Aorta (tissue), 5 donors: ENCODE data around the gene RGS7. TPM values are rescaled to one million over a fixed set of nuclear protein-coding genes. Genes with fewer than 3 reads are reported as not detected.
"Not testable (repeated sequence)": the region's sequence is repeated elsewhere in the genome, so short reads cannot be mapped to it uniquely, and the experiment has no call there.

Experiments used
- ATAC-seq: fragments of 200-7000 bp; cut with Tn5 transposase; one replicate; pipeline ENCODE4 v1.9.1; 2022; ENCODE audit warnings: moderate library complexity; ENCODE audit not compliant: low FRiP score
- DNase-seq, 2 donors: peaks; one replicate each; pipeline ENCODE4 v3.0.0-alpha.2; 2020
- H3K27ac ChIP-seq, 2 donors: one replicate each; pipeline ENCODE4 v1.5.1; 2013; ENCODE audit warnings: low read length in 2 of 2, mild to moderate bottlenecking in 2 of 2, moderate library complexity in 2 of 2, control low read depth in 1 of 2, inconsistent platforms in 1 of 2, low read depth in 1 of 2
- H3K27me3 ChIP-seq, 2 donors: one replicate each; pipeline ENCODE4 v1.6.1; 2013; ENCODE audit warnings: control low read depth in 1 of 2, low read length in 1 of 2, mild to moderate bottlenecking in 1 of 2, moderate library complexity in 1 of 2; ENCODE audit not compliant: insufficient read depth in 2 of 2, control insufficient read depth in 1 of 2
- H3K36me3 ChIP-seq, 2 donors: one replicate each; pipeline ENCODE4 v1.6.1; 2013; ENCODE audit warnings: control low read depth in 1 of 2, low read length in 1 of 2, mild to moderate bottlenecking in 1 of 2; ENCODE audit not compliant: insufficient read depth in 2 of 2, control insufficient read depth in 1 of 2
- H3K4me1 ChIP-seq, 2 donors: one replicate each; pipeline ENCODE4 v1.6.1; 2013; ENCODE audit warnings: low read length in 2 of 2, control low read depth in 1 of 2, mild to moderate bottlenecking in 1 of 2, moderate library complexity in 1 of 2; ENCODE audit not compliant: insufficient read depth in 2 of 2, control insufficient read depth in 1 of 2
- H3K4me3 ChIP-seq, 2 donors: one replicate each; pipeline ENCODE4 v1.5.1; 2013; ENCODE audit warnings: low read length in 2 of 2, control low read depth in 1 of 2, mild to moderate bottlenecking in 1 of 2
- H3K9me3 ChIP-seq: one replicate; pipeline ENCODE4 v1.6.1; 2013; ENCODE audit warnings: mild to moderate bottlenecking, low read length; ENCODE audit not compliant: control insufficient read depth
- WGBS, 2 donors: extraction: QIAGEN DNeasy Blood & Tissue Kit; methylation state at CpG; one replicate each; pipeline ENCODE4 v1.1.7; 2013; 5-methylcytosine and 5-hydroxymethylcytosine counted together
- intact Hi-C, 2 donors: fragments of 100-400 bp; cut with DNase I; formaldehyde crosslinking; loops; one replicate each; pipeline versions ENCODE4 v1.14.2 to v1.15.0; 2022
- polyA plus RNA-seq, 2 donors: library from polyadenylated mRNA; stranded (reverse); fragments of 200-250 nt; gene quantifications; one replicate each; pipeline ENCODE4 v1.2.3, GENCODE V29; 2013
- total RNA-seq, 2 donors: library from RNA; stranded (reverse); fragmentation: NEBNext Ultra II Directional; extraction: Animal tissue kit (Norgen Biotek cat#: 25700); gene quantifications; one replicate each; pipeline ENCODE4 v1.2.1, GENCODE V29; 2021
- donor health status: healthy with polysubstance abuse.
- donor health status: Bipolar disorder and iron deficiency.
- donor health status: DM: no; HTN: no; CAD: no.
- donor health status: DM: no; HTN: no; CAD: no.
- donor health status: DM: yes; HTN: yes; CAD: no.

Gene RGS7
- total and polyA plus RNA-seq, 4 donors = not detected

DNA sequence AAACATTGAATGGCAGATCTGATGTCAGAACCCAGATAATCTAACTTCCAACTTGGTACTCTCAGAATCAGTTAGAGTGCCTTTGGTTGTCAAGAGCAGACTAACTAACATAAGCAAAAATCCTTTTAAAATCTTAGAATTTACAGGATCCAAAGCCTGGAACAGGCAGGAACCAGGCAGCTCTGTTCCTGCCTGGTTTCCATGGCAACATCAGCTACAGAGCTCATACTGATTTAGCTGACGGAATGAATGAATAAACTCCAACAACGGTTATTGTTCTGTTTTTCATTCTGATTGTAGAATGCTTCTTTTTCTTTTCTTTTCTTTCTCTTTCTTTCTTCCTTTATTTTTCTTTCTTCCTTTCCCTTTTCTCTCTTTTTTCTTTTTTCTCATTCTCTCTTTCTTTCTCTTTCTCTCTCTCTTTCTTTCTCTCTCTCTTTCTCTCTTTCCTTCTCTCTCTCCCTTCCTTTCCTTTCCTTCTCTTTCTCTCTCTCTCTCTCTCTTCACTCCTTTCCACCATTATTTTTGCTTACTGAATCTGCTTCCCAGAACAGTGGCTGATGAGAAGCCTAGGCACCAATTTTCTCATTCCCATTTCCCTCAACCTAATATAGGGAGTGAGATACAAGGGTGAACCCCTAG lies 121.6 kb downstream of the RGS7 start:
- Histone ChIP-seq H3K4me1 (no peaks in the 10 kb centered on the region), H3K4me3 (no peak overlapping the region), H3K27me3 (no peaks in the 10 kb centered on the region), H3K36me3 (no peaks in the 10 kb centered on the region), H3K27ac (no peak overlapping the region), H3K9me3 (no peaks in the 10 kb centered on the region)
- no peak for DNase-seq
- ATAC-seq = no peak
- intact Hi-C loops = no loop called here
- WGBS, 2 donors = 6 to 11% methylated on average over 2 of the region's 2 CpGs

DNA sequence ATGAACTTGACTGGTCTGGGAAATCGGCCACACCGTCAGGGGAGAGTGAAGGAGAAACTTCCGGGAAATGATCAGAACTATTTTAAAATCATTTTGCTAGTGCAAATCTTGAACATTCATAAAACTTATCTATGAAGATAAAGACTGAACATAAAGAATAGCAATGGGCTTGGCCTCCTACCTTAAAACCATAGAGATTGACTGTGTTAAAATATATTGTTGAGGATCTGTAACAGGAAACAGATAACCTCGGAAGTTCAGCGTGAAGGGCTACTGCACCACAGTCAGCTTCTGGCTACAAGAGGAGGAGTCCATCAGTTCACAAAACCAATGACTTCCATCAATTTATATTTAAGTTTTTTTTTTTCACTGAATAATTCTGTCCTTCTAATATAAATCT lies 127.3 kb downstream of the RGS7 start:
- Histone ChIP-seq H3K27ac (no peak overlapping the region), H3K4me3 (no peak overlapping the region), H3K9me3 (no peaks in the 10 kb centered on the region), H3K4me1 (no peaks in the 10 kb centered on the region), H3K36me3 (no peaks in the 10 kb centered on the region), H3K27me3 (no peaks in the 10 kb centered on the region)
- DNase-seq = no peak
- intact Hi-C loops = no loop called here
- WGBS, 2 donors = 31 to 32% methylated on average over 5 of the region's 5 CpGs
- ATAC-seq = no peak

DNA sequence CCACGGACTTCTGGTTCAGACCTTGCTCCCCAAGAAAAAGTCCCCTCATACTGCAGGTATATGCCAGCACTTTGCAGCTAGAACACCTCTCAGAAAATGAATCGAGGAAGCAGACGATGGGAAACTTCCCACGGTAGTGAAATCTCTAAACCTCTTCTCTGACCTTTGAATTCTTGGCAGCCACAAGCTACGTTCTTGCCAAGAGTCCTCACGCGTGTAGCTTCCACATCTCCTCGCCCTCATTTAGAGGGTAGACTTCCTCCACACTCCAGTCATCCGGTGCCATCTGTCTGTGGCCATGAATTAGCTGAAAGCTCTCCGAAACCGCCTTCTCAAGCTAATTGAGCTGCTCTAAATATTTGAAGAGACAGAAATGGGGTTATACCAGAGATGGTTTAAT lies 127.8 kb downstream of the RGS7 start:
- Histone ChIP-seq H3K4me3 (no peak overlapping the region), H3K4me1 (no peaks in the 10 kb centered on the region), H3K27me3 (no peaks in the 10 kb centered on the region), H3K36me3 (no peaks in the 10 kb centered on the region), H3K9me3 (no peaks in the 10 kb centered on the region), H3K27ac (no peak overlapping the region)
- ATAC-seq = no peak
- DNase-seq = no peak
- WGBS, 2 donors = 16 to 21% methylated on average over 11 of the region's 11 CpGs
- intact Hi-C loops = no loop called here

DNA sequence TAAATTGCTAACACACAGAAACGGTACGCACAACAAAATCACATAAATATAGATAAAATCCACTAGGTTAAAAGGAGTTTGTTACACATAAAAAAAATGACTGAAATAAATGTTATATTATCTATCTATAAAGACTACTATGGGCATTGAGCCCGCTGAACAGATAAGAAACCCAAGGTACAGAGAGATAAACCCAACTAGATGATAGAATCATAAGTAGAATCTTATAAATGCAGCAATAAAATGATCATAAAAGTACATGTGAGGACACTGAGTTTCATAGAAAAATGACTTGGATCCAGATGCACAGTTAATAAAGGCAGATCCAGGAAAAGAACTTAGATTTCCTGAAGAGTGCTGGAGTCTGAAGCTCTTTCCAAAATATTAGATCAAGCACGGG lies 128.7 kb downstream of the RGS7 start:
- ATAC-seq (no peak), DNase-seq (no peak)
- Histone ChIP-seq H3K4me3 (no peak overlapping the region), H3K27ac (no peak overlapping the region), H3K9me3 (no peaks in the 10 kb centered on the region), H3K36me3 (no peaks in the 10 kb centered on the region), H3K4me1 (no peaks in the 10 kb centered on the region), H3K27me3 (no peaks in the 10 kb centered on the region)
- 67 to 71% methylated on average over 4 of the region's 4 CpGs for whole genome bisulfite sequencing, 2 donors
- intact Hi-C loops = no loop called here

DNA sequence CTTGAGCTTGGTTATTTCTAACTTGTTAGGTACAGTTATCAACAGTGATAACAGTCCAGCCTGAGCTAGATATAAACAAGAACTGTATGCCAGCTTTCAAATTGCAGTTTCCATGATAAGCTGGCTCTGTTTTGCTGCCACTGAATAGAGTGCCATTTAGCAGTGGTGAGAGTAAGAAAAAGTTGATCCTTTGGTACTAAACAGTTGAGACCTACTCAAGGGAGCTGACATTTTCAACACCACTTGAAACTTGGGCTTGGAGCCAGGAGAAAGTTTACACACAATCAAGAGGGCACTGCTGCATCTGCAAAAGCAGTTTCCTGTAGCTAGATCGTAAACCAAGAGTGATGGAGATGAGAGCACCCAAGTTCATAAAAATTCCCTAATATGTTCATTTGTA lies 131.3 kb downstream of the RGS7 start:
- H3K4me1 ChIP-seq = no peaks in the 10 kb centered on the region
- 39% methylated on average over 1 of the region's 1 CpG for WGBS, 2 donors
- no peak for ATAC-seq

DNA sequence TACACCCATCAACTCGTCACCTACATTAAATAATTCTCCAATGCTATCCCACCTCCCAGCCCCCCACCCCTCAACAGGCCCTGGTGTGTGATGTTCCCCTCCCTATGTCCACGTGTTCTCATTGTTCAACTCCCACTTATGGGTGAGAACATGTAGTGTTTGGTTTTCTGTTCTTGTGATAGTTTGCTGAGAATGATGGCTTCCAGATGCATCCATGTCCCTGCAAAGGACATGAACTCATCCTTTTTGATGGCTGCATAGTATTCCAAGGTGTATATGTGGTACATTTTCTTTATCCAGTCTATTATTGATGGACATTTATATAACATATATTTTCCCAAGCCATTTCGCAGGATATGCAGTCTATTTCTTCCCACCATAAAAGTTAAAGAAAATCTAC lies 132.8 kb downstream of the RGS7 start:
- H3K27me3 ChIP-seq, H3K27ac ChIP-seq, H3K4me1 ChIP-seq, ATAC-seq, intact Hi-C loops, H3K36me3 ChIP-seq, H3K9me3 ChIP-seq, H3K4me3 ChIP-seq, DNase-seq: not testable (repeated sequence)
- WGBS, 2 donors = 84 to 86% methylated on average over 3 of the region's 3 CpGs

More for the DNA sequence above, 131.3 kb downstream of the RGS7 start:
- no peaks in the 10 kb centered on the region for H3K9me3 ChIP-seq
- intact Hi-C loops = no loop called here
- H3K27me3 ChIP-seq = no peaks in the 10 kb centered on the region
- H3K4me3 ChIP-seq = no peak overlapping the region
- H3K36me3 ChIP-seq = no peaks in the 10 kb centered on the region
- DNase-seq = no peak
- H3K27ac ChIP-seq = no peak overlapping the region

DNA sequence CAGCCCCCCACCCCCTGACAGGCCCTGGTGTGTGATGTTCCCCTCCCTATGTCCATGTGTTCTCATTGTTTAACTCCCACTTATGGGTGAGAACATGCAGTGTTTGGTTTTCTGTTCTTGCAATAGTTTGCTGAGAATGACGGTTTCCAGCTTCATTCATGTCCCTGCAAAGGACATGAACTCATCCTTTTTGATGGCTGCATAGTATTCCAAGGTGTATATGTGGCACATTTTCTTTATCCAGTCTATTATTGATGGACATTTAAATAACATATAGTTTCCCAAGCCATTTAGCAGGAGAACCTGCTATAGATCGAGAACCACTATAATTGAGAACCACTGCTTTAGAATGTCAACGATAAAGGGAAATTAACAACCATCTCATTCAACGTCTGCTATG lies 134.2 kb downstream of the RGS7 start:
- H3K4me1 ChIP-seq, ATAC-seq, H3K4me3 ChIP-seq, intact Hi-C loops, H3K9me3 ChIP-seq, H3K27me3 ChIP-seq, H3K36me3 ChIP-seq, H3K27ac ChIP-seq, DNase-seq: not testable (repeated sequence)
- 86 to 93% methylated on average over 4 of the region's 4 CpGs for WGBS, 2 donors

DNA sequence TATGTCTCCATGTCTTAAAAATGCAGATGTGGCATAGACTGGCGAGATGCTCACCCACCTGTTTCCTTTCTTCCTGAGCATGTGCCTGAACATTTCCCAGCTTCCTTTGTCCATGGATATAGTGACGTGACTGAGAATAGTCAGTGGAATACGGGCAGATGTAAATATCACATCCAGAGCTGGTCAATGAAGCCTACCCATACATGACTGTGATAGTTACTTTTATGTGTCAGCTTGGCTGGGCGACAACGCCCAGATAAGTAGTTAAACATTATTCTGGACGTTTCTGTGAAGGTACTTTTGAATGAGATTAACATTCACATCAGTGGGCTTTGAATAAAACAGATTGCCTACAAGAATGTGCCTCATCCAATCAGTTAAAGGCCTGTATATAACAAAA lies 135.7 kb downstream of the RGS7 start:
- peaks cover 5% of the 10 kb centered on the region for H3K9me3 ChIP-seq
- ATAC-seq (peak; percentile 41), DNase-seq (no peak)
- no peaks in the 10 kb centered on the region for H3K36me3 ChIP-seq
- peaks cover 0 to 3% of the 10 kb centered on the region in 2 donors for H3K27me3 ChIP-seq
- H3K4me3 ChIP-seq = no peak overlapping the region
- intact Hi-C loops = no loop called here
- 69% methylated on average over 6 of the region's 6 CpGs for WGBS, 2 donors
- H3K27ac ChIP-seq = no peak overlapping the region
- no peaks in the 10 kb centered on the region for H3K4me1 ChIP-seq

DNA sequence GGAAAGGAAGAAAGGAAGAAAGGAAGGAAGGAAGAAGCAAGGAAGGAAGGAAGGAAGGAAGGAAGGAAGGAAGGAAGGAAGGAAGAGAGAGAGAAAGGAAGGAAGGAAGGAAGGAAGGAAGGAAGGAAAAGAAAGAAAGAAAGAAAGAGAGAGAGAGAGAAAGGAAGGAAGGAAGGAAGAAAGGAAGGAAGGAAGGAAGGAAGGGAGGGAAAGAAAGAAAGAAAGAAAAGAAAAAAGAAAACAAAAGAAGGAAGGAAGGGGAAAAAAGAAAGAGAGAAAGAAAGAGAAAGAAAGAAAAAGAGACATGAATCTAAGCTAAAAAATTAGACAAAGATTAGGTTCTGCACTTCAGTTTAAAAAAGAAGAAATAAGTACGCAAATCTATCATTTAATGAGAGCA lies 136.1 kb downstream of the RGS7 start:
- H3K9me3 ChIP-seq, intact Hi-C loops, DNase-seq, H3K27me3 ChIP-seq, ATAC-seq, H3K4me1 ChIP-seq, H3K27ac ChIP-seq, H3K36me3 ChIP-seq, H3K4me3 ChIP-seq: not testable (repeated sequence)
- 93 to 100% methylated on average over 1 of the region's 1 CpG for WGBS, 2 donors
